OCI-LY1 (cell line): ENCODE data around the gene LCOR.

Experiments used
- CTCF ChIP-seq: fragments of 200-600 bp; sonication (generic), shearing (Covaris generic); IDR thresholded peaks from 2 replicates; pipeline ENCODE4 v1.5.1; 2017; ENCODE audit warnings: mild to moderate bottlenecking, antibody characterized with exemption, low read length, moderate library complexity, mixed read lengths
- EZH2 ChIP-seq: fragments of 200-600 bp; sonication (generic), shearing (Covaris generic); IDR thresholded peaks from 2 replicates; pipeline ENCODE4 v1.8.0; 2017; ENCODE audit warnings: borderline replicate concordance, mixed run types, mild to moderate bottlenecking, antibody characterized with exemption, low read length, moderate library complexity, mixed read lengths

GRCh38 chr10:97043563-97043855 is 211.4 kb downstream of the LCOR start:
- TF ChIP-seq CTCF (no peak), EZH2 (no peak)
